ENCODE data around the gene SMIM32.

GRCh38 chr5:136169218-136169617 lies 23.7 kb downstream of the SMIM32 start:
- TF ChIP-seq POLR2AphosphoS5 (IDR thresholded peaks at IDR 0.05) (no peak), EP300 (IDR thresholded peaks at IDR 0.05) (no peak), CTCF (IDR thresholded peaks at IDR 0.05) (no peak), POLR2A (IDR thresholded peaks at IDR 0.05) (no peak)
